ENCODE results near the gene KLHDC3. TPM values are rescaled to one million over a fixed set of nuclear protein-coding genes. Genes with fewer than 3 reads are reported as not detected.
A peak's percentile ranks its signal among the peaks of the same experiment; 100 is the strongest.

KLHDC3 gene
- total and polyA plus RNA-seq, 2 experiments from 2014 or later = 90.5 to 99.5 TPM

- H3K4me1 ChIP-seq (ENCODE audit: insufficient read depth) = peaks cover 14% of the 10 kb centered on the region
- H3K27me3 ChIP-seq = no peaks in the 10 kb centered on the region
- H3K9me2 ChIP-seq (replicated peaks; ENCODE audit: insufficient read depth) = no peaks in the 10 kb centered on the region
- H3K36me3 ChIP-seq (replicated peaks; ENCODE audit: insufficient read depth, low read depth) = no peaks in the 10 kb centered on the region
- peaks cover 3% of the 10 kb centered on the region for H4K20me1 ChIP-seq (ENCODE audit: insufficient read depth, poor library complexity, severe bottlenecking)
- H3K9me3 ChIP-seq (ENCODE audit: low read depth) = no peaks in the 10 kb centered on the region
- H2AFZ ChIP-seq = peak within 1 kb of the TSS; percentile 54
- WGBS (ENCODE audit: low lambda C conversion rate, missing lambda C conversion rate) = 1% methylated on average over 48 of the region's 59 CpGs
- TF ChIP-seq, protein P1, sequence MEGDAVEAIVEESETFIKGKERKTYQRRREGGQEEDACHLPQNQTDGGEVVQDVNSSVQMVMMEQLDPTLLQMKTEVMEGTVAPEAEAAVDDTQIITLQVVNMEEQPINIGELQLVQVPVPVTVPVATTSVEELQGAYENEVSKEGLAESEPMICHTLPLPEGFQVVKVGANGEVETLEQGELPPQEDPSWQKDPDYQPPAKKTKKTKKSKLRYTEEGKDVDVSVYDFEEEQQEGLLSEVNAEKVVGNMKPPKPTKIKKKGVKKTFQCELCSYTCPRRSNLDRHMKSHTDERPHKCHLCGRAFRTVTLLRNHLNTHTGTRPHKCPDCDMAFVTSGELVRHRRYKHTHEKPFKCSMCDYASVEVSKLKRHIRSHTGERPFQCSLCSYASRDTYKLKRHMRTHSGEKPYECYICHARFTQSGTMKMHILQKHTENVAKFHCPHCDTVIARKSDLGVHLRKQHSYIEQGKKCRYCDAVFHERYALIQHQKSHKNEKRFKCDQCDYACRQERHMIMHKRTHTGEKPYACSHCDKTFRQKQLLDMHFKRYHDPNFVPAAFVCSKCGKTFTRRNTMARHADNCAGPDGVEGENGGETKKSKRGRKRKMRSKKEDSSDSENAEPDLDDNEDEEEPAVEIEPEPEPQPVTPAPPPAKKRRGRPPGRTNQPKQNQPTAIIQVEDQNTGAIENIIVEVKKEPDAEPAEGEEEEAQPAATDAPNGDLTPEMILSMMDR (IDR thresholded peaks at IDR 0.05; ENCODE audit: poor library complexity) = no peak
- no peak for TF ChIP-seq EZH2 (IDR thresholded peaks at IDR 0.05; ENCODE audit: borderline replicate concordance)
- H3K4me3 ChIP-seq = peak within 1 kb of the TSS; percentile 35
- H3K27ac ChIP-seq = peak within 1 kb of the TSS; percentile 77
- H3K79me2 ChIP-seq = peaks cover 30% of the 10 kb centered on the region
- peak; percentile 99 for DNase-seq (ENCODE audit: low spot score)
- H3K4me2 ChIP-seq = peak within 1 kb of the TSS; percentile 95
Measured at GRCh38 chr6:42984001-42984923, 29.8 kb upstream of the KLHDC3 start, which contains the start of gene PPP2R5D. Gene PPP2R5D (plus strand): TSS chr6:42984570. CDS start chr6:42984678, 108 bp downstream.

DNA sequence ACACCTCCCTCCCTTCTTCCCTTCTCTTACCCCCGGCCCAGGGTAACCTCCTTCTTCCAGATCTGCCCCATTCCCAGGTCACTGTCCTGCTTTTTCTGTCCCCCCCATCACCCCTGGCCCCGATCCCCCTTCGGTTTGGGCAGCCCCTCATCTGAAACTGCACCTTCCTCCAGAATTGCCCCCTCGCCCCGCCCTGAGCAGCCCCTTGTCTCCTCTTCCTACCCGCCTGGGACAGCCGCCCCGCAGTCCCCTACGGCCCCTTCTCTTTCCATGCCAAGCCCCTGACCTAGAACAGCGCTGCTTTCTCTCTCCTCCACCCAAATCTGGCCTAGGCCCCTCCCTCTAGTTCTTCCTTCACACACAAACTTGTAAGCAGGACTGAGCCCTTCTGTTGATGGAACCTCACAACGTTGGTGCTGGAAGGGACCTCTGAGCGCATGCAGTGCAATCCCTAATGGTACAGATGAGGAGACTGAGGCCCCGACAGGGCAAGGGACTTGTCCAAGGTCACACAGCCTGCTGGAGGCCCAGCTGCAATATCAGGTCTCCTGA, 29.0 kb upstream of the KLHDC3 start:
- Histone ChIP-seq H3K9me2 (replicated peaks; ENCODE audit: insufficient read depth) (no peaks in the 10 kb centered on the region), H3K79me2 (peaks cover 30% of the 10 kb centered on the region), H2AFZ (peak overlapping the region; percentile 22), H3K36me3 (replicated peaks; ENCODE audit: insufficient read depth, low read depth) (no peaks in the 10 kb centered on the region), H3K9me3 (ENCODE audit: low read depth) (no peaks in the 10 kb centered on the region), H3K27me3 (no peaks in the 10 kb centered on the region), H3K4me2 (peak overlapping the region; percentile 95), H3K4me3 (peak overlapping the region; percentile 35), H4K20me1 (ENCODE audit: insufficient read depth, poor library complexity, severe bottlenecking) (peaks cover 3% of the 10 kb centered on the region), H3K4me1 (ENCODE audit: insufficient read depth) (peaks cover 14% of the 10 kb centered on the region), H3K27ac (peak overlapping the region; percentile 47)
- TF ChIP-seq EZH2phosphoT487 (IDR thresholded peaks at IDR 0.05; ENCODE audit: low read depth, severe bottlenecking, unreplicated experiment) = no peak
- TF ChIP-seq EZH2 (IDR thresholded peaks at IDR 0.05; ENCODE audit: borderline replicate concordance) = no peak
- TF ChIP-seq, protein P1 (IDR thresholded peaks at IDR 0.05; ENCODE audit: poor library complexity) = no peak
- 24% methylated on average over 8 of the region's 13 CpGs for WGBS (ENCODE audit: low lambda C conversion rate, missing lambda C conversion rate)
- peak; percentile 33 for DNase-seq (ENCODE audit: low spot score)

DNA sequence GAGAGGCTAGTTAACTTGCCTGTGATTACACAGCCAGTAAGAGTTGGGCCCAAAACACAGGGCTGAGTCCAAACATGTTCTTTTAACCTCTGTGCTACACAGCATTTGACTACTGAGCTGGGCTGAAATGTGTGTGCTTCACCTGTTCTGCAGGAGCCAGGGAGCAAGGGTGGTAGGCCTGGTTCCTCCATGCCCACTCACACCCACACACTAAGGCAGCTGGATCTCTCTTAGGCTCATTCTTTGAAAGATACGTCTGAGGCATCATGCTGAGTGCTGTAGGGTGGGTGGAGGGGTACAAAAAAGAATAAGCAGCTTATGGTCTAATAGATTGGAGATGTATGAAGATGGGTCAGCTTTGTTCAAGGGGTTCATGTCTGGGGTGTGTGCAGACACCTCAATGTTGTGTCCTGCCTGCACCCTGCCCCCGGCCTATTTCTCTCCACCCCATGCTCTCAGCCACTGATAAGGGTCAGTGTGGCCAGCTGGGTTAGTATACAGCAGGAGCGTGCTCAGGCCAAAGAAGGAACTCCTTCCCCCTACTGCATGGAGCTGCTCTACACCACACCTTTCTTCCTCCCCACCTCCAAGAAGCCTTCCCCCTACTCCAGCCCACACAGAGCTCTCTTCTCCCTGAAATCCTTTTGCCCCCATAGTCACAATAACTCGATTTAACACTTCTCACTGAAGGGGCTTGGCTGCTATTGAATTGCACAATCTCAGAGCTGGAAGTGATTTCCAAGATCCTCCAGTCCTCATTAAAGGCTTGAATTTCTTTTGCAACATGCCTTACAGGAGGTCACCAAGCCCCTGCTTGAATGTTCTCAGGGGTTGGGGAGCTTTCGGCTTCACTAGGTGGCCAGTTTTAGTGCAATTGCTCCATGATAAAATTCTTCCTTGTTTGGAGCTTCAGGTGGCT, 26.3 kb upstream of the KLHDC3 start:
- TF ChIP-seq EZH2phosphoT487 (IDR thresholded peaks at IDR 0.05; ENCODE audit: low read depth, severe bottlenecking, unreplicated experiment) (no peak), EZH2 (IDR thresholded peaks at IDR 0.05; ENCODE audit: borderline replicate concordance) (no peak)
- TF ChIP-seq, protein P1 (IDR thresholded peaks at IDR 0.05; ENCODE audit: poor library complexity) = no peak
- Histone ChIP-seq H3K27me3 (no peaks in the 10 kb centered on the region), H4K20me1 (ENCODE audit: insufficient read depth, poor library complexity, severe bottlenecking) (peaks cover 3% of the 10 kb centered on the region), H3K79me2 (peaks cover 46% of the 10 kb centered on the region), H3K4me3 (no peak overlapping the region), H3K4me1 (ENCODE audit: insufficient read depth) (peaks cover 14% of the 10 kb centered on the region), H3K9me3 (ENCODE audit: low read depth) (no peaks in the 10 kb centered on the region), H3K4me2 (no peak overlapping the region), H2AFZ (no peak overlapping the region), H3K9me2 (replicated peaks; ENCODE audit: insufficient read depth) (no peaks in the 10 kb centered on the region), H3K27ac (no peak overlapping the region), H3K36me3 (replicated peaks; ENCODE audit: insufficient read depth, low read depth) (no peaks in the 10 kb centered on the region)
- DNase-seq (ENCODE audit: low spot score) = no peak
- WGBS (ENCODE audit: low lambda C conversion rate, missing lambda C conversion rate) = 87% methylated on average over 5 of the region's 5 CpGs
